Osteoblast (primary cell): ENCODE measurements around the gene EFNA4. TPM values are rescaled to one million over a fixed set of nuclear protein-coding genes. Genes with fewer than 3 reads are reported as not detected.

Experiments
- DNase-seq: peaks from one replicate; pipeline ENCODE4 v3.0.0; 2011; ENCODE audit warnings: low spot score, mixed read lengths; ENCODE audit not compliant: insufficient read length; ENCODE audit errors: missing footprints
- H2AFZ ChIP-seq: 2 replicates; pipeline ENCODE4 v1.6.0; 2011; ENCODE audit warnings: mild to moderate bottlenecking, low read length
- H3K27ac ChIP-seq: 2 replicates; pipeline ENCODE4 v1.5.1; 2011; ENCODE audit warnings: mild to moderate bottlenecking, low read depth, low read length, moderate library complexity
- H3K27me3 ChIP-seq: 2 replicates; pipeline ENCODE4 v1.6.0; 2012; ENCODE audit warnings: mild to moderate bottlenecking, control low read depth, inconsistent platforms, low read length, moderate library complexity; ENCODE audit not compliant: insufficient read depth
- H3K36me3 ChIP-seq: 2 replicates; pipeline ENCODE4 v1.5.1; 2011; ENCODE audit warnings: mild to moderate bottlenecking, low read length, control low read depth, moderate library complexity; ENCODE audit not compliant: insufficient read depth
- H3K4me1 ChIP-seq: 2 replicates; pipeline ENCODE4 v1.5.1; 2011; ENCODE audit warnings: mild to moderate bottlenecking, low read length, control low read depth, moderate library complexity; ENCODE audit not compliant: insufficient read depth
- H3K4me2 ChIP-seq: 2 replicates; pipeline ENCODE4 v1.6.0; 2011; ENCODE audit warnings: mild to moderate bottlenecking, low read length; ENCODE audit not compliant: insufficient read depth
- H3K4me3 ChIP-seq: fragments of 200-600 bp; sonication (generic); 3 replicates; pipeline ENCODE4 v1.5.1; 2012; ENCODE audit warnings: mild to moderate bottlenecking, low read length, inconsistent platforms; ENCODE audit not compliant: insufficient read depth
- H3K79me2 ChIP-seq: 2 replicates; pipeline ENCODE4 v1.6.0; 2012; ENCODE audit warnings: mild to moderate bottlenecking, low read length, control low read depth, inconsistent platforms; ENCODE audit not compliant: insufficient read depth
- H3K9me3 ChIP-seq: 2 replicates; pipeline ENCODE4 v1.5.1; 2011; ENCODE audit warnings: low read depth, low read length, control low read depth
- H4K20me1 ChIP-seq: 2 replicates; pipeline ENCODE4 v1.6.0; 2012; ENCODE audit warnings: mild to moderate bottlenecking, low read length, control low read depth; ENCODE audit not compliant: insufficient read depth
- total RNA-seq: library from RNA; depleted of rRNA; stranded (reverse); fragments of >200 nt; gene quantifications from 2 replicates; pipeline ENCODE4 v1.2.3, GENCODE V29; 2012
- TF ChIP-seq, protein P1 (sequence below): IDR thresholded peaks from 2 replicates; pipeline ENCODE4 v1.5.1; 2011; ENCODE audit warnings: mild to moderate bottlenecking, low read depth, low read length, moderate library complexity; ENCODE audit errors: extremely low read depth

The EFNA4 gene
- total RNA-seq, 1 donor, result 3.6 TPM

DNA sequence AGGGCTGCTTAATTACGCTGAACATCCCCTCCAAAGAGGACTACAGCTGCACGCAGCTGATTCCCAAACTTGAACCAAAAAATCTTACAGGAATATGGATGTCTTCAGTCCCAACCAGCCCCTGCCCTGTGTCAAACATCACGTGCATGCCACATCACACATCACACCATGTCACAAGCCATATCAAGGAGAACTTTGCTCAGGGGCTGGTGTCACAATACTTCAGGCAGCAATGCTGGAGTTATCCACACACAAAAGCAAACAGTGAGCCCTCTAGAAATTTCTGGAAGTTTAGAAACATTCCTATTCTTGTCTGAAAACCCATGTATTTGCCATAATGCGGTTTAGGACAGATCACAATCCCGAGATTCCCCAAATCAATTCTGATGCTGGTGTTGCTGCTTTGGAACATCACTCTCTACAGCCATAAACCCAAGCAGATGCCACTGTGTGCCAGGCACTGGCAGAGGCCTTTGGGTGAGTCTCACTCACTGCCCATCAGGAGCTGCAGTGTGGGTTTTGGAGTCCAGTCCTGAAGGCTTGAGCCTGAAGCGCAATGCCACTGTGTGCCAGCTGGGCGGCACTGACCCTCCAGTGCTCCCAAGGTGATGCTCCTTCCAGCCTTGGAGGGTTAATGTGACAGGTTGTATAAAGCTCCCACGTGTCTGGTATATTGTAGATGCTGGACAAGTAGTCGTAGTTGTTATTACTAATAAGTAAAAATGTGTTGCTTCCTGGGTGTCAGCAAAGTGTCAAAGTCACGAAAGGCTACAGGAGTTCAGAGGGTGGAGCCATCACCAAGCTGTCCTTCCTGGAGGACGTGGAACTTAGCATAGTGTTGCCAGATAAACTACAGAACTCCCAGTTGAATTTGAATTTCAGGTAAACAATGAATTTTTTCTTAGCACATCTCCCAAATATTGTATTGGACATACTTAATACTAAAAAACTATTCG lies 44.0 kb downstream of the EFNA4 start:
- no peak for DNase-seq

DNA sequence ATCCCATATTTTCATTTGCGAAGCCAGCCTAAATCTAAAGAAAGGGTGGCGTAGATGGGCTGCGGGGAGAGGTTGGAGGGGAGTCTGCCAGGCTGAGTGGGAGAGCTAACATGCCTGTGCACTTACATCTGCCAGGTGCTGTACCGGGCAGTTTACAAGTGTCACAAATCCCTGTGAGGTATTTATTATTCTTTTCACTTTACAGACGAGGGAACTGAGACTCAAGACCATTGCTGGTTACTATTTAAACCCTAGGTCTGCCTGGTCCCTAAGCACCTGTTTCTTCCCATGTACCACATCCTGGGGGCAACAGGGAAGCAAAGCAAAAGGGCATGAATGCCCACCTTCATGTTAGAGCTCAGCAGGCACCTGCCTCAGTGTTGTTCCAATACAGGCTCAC lies 44.8 kb downstream of the EFNA4 start:
- Histone ChIP-seq H2AFZ (no peak overlapping the region), H3K27me3 (peaks cover 16% of the 10 kb centered on the region), H3K4me1 (no peaks in the 10 kb centered on the region), H3K4me2 (no peak overlapping the region), H3K9me3 (no peaks in the 10 kb centered on the region), H3K4me3 (no peak overlapping the region), H3K79me2 (no peaks in the 10 kb centered on the region), H3K36me3 (no peaks in the 10 kb centered on the region), H3K27ac (no peak overlapping the region), H4K20me1 (no peaks in the 10 kb centered on the region)
- peak; percentile 74 for DNase-seq
- TF ChIP-seq, protein P1, sequence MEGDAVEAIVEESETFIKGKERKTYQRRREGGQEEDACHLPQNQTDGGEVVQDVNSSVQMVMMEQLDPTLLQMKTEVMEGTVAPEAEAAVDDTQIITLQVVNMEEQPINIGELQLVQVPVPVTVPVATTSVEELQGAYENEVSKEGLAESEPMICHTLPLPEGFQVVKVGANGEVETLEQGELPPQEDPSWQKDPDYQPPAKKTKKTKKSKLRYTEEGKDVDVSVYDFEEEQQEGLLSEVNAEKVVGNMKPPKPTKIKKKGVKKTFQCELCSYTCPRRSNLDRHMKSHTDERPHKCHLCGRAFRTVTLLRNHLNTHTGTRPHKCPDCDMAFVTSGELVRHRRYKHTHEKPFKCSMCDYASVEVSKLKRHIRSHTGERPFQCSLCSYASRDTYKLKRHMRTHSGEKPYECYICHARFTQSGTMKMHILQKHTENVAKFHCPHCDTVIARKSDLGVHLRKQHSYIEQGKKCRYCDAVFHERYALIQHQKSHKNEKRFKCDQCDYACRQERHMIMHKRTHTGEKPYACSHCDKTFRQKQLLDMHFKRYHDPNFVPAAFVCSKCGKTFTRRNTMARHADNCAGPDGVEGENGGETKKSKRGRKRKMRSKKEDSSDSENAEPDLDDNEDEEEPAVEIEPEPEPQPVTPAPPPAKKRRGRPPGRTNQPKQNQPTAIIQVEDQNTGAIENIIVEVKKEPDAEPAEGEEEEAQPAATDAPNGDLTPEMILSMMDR, result no peak

More for the DNA sequence above, 44.0 kb downstream of the EFNA4 start:
- peaks cover 16% of the 10 kb centered on the region for H3K27me3 ChIP-seq
- no peak overlapping the region for H2AFZ ChIP-seq
- H3K4me1 ChIP-seq, result no peaks in the 10 kb centered on the region
- H3K4me3 ChIP-seq, result no peak overlapping the region
- H3K36me3 ChIP-seq, result no peaks in the 10 kb centered on the region
- H3K27ac ChIP-seq, result no peak overlapping the region
- no peaks in the 10 kb centered on the region for H4K20me1 ChIP-seq
- H3K9me3 ChIP-seq, result no peaks in the 10 kb centered on the region
- no peak overlapping the region for H3K4me2 ChIP-seq
- no peaks in the 10 kb centered on the region for H3K79me2 ChIP-seq
- TF ChIP-seq, protein P1, result no peak

DNA sequence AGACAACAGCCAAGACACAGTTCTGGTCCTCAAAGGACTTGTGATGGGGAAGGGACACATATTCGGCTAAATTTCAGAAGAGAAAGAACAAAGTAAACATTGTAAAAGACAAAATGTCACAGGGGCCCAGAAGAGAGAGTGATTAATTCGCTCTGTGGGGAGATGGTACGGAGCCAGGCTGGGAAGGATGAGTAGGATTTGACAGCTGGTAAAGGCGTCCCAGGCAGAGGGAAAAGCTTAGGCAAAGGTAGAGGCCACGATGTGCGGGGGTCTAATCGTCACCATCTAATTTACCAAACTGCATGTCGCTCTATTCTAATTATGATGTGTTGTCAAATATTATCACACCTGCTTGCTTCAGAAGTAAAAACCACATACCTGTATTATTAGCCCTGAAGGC lies 46.8 kb downstream of the EFNA4 start:
- Histone ChIP-seq H3K36me3 (no peaks in the 10 kb centered on the region), H3K4me1 (no peaks in the 10 kb centered on the region), H2AFZ (no peak overlapping the region), H3K4me2 (no peak overlapping the region), H3K4me3 (no peak overlapping the region), H3K27me3 (peaks cover 8% of the 10 kb centered on the region), H3K9me3 (no peaks in the 10 kb centered on the region), H3K27ac (no peak overlapping the region), H4K20me1 (no peaks in the 10 kb centered on the region), H3K79me2 (no peaks in the 10 kb centered on the region)
- TF ChIP-seq, protein P1, result no peak
- DNase-seq, result no peak

DNA sequence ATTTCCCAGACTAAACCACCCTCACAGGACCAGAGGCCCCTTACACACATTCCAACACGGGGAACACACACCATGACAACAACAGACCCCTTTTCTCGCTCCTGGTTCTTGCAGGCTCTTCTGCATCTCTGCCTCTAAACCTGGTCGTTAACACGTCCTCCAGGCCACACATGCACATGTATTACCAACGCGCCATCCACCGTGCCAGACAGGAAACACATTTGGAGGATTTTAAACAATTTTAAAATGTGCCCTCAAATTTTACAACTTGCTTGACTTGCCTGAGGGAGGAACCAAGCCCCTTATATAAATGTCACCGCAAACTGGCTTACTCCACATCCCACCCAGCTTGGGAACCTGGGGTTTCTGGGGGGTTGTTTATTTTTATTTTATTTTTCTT lies 47.3 kb downstream of the EFNA4 start:
- Histone ChIP-seq H3K4me3 (no peak overlapping the region), H3K9me3 (no peaks in the 10 kb centered on the region), H3K4me1 (no peaks in the 10 kb centered on the region), H2AFZ (no peak overlapping the region), H4K20me1 (no peaks in the 10 kb centered on the region), H3K4me2 (no peak overlapping the region), H3K27ac (no peak overlapping the region), H3K27me3 (peaks cover 3% of the 10 kb centered on the region), H3K36me3 (no peaks in the 10 kb centered on the region), H3K79me2 (no peaks in the 10 kb centered on the region)
- TF ChIP-seq, protein P1, result no peak
- DNase-seq, result no peak
